NCI-H146 treated with DMSO at 0.1 percent for 48 hours (cell line): ENCODE measurements around the gene USP9X.
"Not testable (repeated sequence)": the region's sequence is repeated elsewhere in the genome, so short reads cannot be mapped to it uniquely, and the experiment has no call there.

ENCODE experiments used
- DNase-seq: peaks from one replicate; lab custom pipeline; 2025; ENCODE audit not compliant: unreplicated experiment; lab: John Stamatoyannopoulos, UW

USP9X gene

GRCh38 chrX:41184312-41184711, 99.1 kb downstream of the USP9X start:
- DNase-seq = no peak

- not testable (repeated sequence) for DNase-seq
Observed at GRCh38 chrX:41186946-41187345, 101.7 kb downstream of the USP9X start.

GRCh38 chrX:41189156-41189555, 103.9 kb downstream of the USP9X start:
- no peak for DNase-seq

GRCh38 chrX:41192880-41193279, 107.6 kb downstream of the USP9X start:
- DNase-seq = no peak

GRCh38 chrX:41198410-41198809, 113.2 kb downstream of the USP9X start:
- DNase-seq = no peak

- DNase-seq = no peak
Observed at GRCh38 chrX:41200785-41201184, 115.5 kb downstream of the USP9X start.

GRCh38 chrX:41209853-41210252, 124.6 kb downstream of the USP9X start:
- DNase-seq = no peak

GRCh38 chrX:41224605-41225004, 139.4 kb downstream of the USP9X start:
- no peak for DNase-seq

- no peak for DNase-seq
Observed at GRCh38 chrX:41233988-41234387, 148.7 kb downstream of the USP9X start.

- not testable (repeated sequence) for DNase-seq
Observed at GRCh38 chrX:41234471-41234870, 149.2 kb downstream of the USP9X start.

GRCh38 chrX:41234962-41235361, 149.7 kb downstream of the USP9X start:
- no peak for DNase-seq

GRCh38 chrX:41236629-41237028, 151.4 kb downstream of the USP9X start:
- DNase-seq = no peak

GRCh38 chrX:41240509-41240908, 155.3 kb downstream of the USP9X start:
- DNase-seq = no peak

GRCh38 chrX:41241962-41242361, 156.7 kb downstream of the USP9X start:
- no peak for DNase-seq

GRCh38 chrX:41245641-41246040, 160.4 kb downstream of the USP9X start:
- DNase-seq = no peak

- no peak for DNase-seq
Observed at GRCh38 chrX:41250867-41251266, 165.6 kb downstream of the USP9X start.

GRCh38 chrX:41257801-41258200, 172.6 kb downstream of the USP9X start:
- no peak for DNase-seq

- DNase-seq = no peak
Observed at GRCh38 chrX:41258226-41258625, 173.0 kb downstream of the USP9X start.

- no peak for DNase-seq
Observed at GRCh38 chrX:41258871-41259270, 173.6 kb downstream of the USP9X start.

- no peak for DNase-seq
Observed at GRCh38 chrX:41259516-41259915, 174.3 kb downstream of the USP9X start.

- no peak for DNase-seq
Observed at GRCh38 chrX:41265615-41266014, 180.4 kb downstream of the USP9X start.

- DNase-seq = no peak
Observed at GRCh38 chrX:41273638-41274037, 188.4 kb downstream of the USP9X start.

GRCh38 chrX:41275661-41276609, 190.7 kb downstream of the USP9X start:
- DNase-seq = peak; percentile 42
